Skeletal muscle satellite cell (primary cell): ENCODE measurements around the gene PGD.

Experiments
- H3K27me3 ChIP-seq: 2 replicates; pipeline ENCODE4 v1.7.0; 2013; ENCODE audit warnings: low read length; ENCODE audit not compliant: control insufficient read depth, insufficient read depth
- H3K36me3 ChIP-seq: 2 replicates; pipeline ENCODE4 v1.7.0; 2013; ENCODE audit warnings: mild to moderate bottlenecking, control low read depth, low read length; ENCODE audit not compliant: insufficient read depth
- H3K4me1 ChIP-seq: 2 replicates; pipeline ENCODE4 v1.7.0; 2013; ENCODE audit warnings: low read length; ENCODE audit not compliant: control insufficient read depth, insufficient read depth
- H3K4me2 ChIP-seq: 2 replicates; pipeline ENCODE4 v1.7.0; 2013; ENCODE audit warnings: mild to moderate bottlenecking, low read length
- H3K4me3 ChIP-seq: 2 replicates; pipeline ENCODE4 v1.7.0; 2013; ENCODE audit warnings: low read length
- H3K9ac ChIP-seq: 2 replicates; pipeline ENCODE4 v1.7.0; 2013; ENCODE audit warnings: mild to moderate bottlenecking, low read depth, low read length, moderate library complexity
- H3K9me3 ChIP-seq: replicated peaks from 2 replicates; pipeline ENCODE4 v1.7.0; 2013; ENCODE audit warnings: mild to moderate bottlenecking, control low read depth, low read length

The PGD gene

DNA sequence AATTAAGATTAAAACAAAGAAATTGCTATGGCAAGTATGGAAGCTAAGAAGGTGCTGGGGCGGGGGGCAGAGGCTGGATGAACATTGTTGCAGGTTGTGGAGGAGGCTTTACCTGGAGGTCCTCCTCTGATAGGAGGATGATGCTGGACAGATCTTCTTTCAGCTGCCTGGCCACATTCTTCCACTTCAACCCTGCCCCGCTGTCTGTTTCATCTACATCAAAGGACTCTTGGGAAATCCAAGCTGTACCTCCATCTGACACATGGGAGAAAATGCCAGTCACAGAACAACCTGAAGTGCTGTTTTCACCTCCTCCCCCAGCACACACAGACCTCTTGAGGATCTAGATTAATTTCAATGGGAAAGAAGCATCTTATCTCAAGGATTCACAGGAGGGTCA lies 68.2 kb downstream of the PGD start:
- Histone ChIP-seq H3K4me3 (no peak overlapping the region), H3K36me3 (peaks cover 37% of the 10 kb centered on the region)

GRCh38 chr1:10470043-10470442 lies 71.2 kb downstream of the PGD start:
- Histone ChIP-seq H3K36me3 (peaks cover 22% of the 10 kb centered on the region), H3K4me1 (peaks cover 11% of the 10 kb centered on the region), H3K9me3 (no peaks in the 10 kb centered on the region), H3K9ac (no peak overlapping the region), H3K4me3 (no peak overlapping the region), H3K4me2 (no peak overlapping the region), H3K27me3 (no peaks in the 10 kb centered on the region)

More for the DNA sequence above, 68.2 kb downstream of the PGD start:
- Histone ChIP-seq H3K27me3 (no peaks in the 10 kb centered on the region), H3K9ac (no peak overlapping the region), H3K9me3 (no peaks in the 10 kb centered on the region), H3K4me2 (no peak overlapping the region), H3K4me1 (peaks cover 8% of the 10 kb centered on the region)
